Naive thymus-derived CD4-positive, alpha-beta T cell (primary cell): ENCODE results near the gene GABRB3. TPM values are rescaled to one million over a fixed set of nuclear protein-coding genes. Genes with fewer than 3 reads are reported as not detected.

ENCODE experiments used
- polyA plus RNA-seq, 2 donors: library from polyadenylated mRNA; unstranded; fragments of 300-500 nt; fragmentation: Illumina TruSeq; gene quantifications; one replicate each; pipeline ENCODE4 v1.2.3, GENCODE V29; 2021
- total RNA-seq, 6 experiments: library from RNA in 5 of 6; stranded (reverse) in 5 of 6; gene quantifications; 1 replicate in 5 of 6; 2 replicates in 1 of 6; pipeline ENCODE4 v1.2.3 and lab custom pipeline; 2021 to 2026

Gene GABRB3
- total and polyA plus RNA-seq, 7 experiments from 2014 or later = 0.51 TPM; not detected in 6

Other genes with a start within 250 kb of the GABRB3 start
- not detected for gene GABRA5, start 94.0 kb upstream of the GABRB3 start, total RNA-seq
- gene GABRA5, start 94.0 kb upstream of the GABRB3 start, polyA plus RNA-seq = not detected
- not detected for gene GABRG3, start 198.1 kb upstream of the GABRB3 start, total RNA-seq
- not detected for gene GABRG3, start 198.1 kb upstream of the GABRB3 start, polyA plus RNA-seq